Epithelial cell of prostate (primary cell): ENCODE results near the gene MFAP4.

Source experiments
- DNase-seq: peaks from one replicate; pipeline ENCODE4 v3.0.0-alpha.2; 2011; ENCODE audit warnings: low read depth, low spot score
- H3K27ac ChIP-seq: fragments of 450-650 bp; 2 replicates; pipeline ENCODE4 v1.5.1; 2017; ENCODE audit warnings: mild to moderate bottlenecking

The MFAP4 gene

DNA sequence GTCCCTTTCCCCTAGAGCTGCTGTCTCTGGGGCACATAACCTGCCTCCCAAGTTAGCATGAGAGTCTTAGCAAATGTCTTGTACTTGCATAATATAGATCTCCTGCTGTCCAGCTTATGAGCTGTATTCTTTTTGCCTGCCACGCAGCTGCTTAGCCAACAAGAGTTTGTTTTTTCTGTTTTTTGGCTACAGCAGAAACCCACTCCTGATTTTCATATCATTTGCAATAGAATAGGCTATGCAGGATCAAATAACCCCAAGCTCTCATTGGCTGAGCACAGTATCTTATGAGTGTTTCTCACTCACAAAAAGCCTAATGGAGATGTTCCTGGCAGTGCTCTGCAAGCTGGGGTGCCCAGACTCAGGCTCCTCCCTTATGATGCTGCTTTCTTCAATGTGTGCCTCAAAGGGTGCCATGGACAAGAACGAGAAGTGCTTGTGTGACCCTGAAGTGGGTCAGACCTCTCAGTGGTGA is 47.6 kb downstream of the MFAP4 start:
- no peak overlapping the region for H3K27ac ChIP-seq
- no peak for DNase-seq

DNA sequence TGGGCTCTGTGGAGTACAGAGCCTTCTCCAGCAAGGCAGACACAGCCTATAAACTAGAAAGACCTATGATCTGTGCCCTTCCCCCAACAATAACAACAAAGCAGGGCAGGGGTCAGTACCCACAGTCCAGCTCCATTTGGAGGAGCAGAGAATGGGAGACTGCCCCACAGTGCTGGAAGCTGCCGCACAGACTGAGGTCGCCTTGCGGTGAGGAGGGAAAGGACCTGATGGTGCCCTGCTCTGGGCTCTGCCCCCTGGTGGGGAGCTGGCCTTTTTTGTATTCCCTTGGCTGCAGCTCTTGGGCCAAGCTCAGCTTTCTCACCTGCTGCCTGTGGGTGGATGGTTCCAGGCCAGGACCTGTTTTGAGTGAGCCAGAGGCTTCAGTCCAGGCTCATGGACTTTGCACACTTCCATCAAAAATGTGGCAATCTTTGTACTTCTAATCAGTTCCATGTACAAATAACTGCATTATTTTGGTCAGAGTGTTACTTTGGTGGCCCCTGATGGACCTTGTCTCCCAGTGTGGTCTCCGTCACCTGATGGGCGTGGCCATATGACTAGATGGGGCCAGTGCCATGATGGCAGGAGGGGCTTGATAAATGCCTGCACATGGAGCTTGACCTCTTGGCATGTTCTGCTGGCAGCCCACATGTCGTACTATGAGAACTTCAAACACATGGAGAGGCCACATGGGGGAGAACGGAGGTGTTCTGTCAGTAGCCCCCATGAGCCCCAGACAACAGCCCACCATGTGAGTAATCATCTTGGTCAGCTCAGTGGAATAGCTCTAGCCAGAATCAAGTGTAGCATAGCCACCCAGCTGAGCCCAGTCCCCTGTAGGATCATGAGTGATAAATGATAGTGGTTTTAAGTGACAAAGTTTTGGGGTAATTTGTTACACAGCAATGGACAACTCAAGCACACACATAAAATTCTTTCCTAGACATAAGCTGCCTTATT is 48.7 kb downstream of the MFAP4 start:
- H3K27ac ChIP-seq: no peak overlapping the region
- DNase-seq: no peak

DNA sequence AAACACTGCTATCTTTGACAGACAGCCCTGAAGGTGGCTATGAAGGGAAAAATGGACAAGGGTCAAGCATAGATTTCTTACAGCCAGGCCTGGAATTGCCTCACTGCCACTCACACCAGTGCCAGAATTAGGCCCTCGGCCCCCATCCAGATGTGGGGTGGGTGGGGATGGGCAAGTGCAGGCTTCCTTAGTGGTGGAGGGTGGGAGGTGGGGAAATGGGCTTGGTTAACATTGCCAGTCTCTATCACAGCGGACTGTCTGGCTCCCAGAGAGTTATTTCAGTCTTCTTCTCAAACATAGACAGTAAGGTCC is 49.3 kb downstream of the MFAP4 start:
- DNase-seq: no peak
- no peak overlapping the region for H3K27ac ChIP-seq

DNA sequence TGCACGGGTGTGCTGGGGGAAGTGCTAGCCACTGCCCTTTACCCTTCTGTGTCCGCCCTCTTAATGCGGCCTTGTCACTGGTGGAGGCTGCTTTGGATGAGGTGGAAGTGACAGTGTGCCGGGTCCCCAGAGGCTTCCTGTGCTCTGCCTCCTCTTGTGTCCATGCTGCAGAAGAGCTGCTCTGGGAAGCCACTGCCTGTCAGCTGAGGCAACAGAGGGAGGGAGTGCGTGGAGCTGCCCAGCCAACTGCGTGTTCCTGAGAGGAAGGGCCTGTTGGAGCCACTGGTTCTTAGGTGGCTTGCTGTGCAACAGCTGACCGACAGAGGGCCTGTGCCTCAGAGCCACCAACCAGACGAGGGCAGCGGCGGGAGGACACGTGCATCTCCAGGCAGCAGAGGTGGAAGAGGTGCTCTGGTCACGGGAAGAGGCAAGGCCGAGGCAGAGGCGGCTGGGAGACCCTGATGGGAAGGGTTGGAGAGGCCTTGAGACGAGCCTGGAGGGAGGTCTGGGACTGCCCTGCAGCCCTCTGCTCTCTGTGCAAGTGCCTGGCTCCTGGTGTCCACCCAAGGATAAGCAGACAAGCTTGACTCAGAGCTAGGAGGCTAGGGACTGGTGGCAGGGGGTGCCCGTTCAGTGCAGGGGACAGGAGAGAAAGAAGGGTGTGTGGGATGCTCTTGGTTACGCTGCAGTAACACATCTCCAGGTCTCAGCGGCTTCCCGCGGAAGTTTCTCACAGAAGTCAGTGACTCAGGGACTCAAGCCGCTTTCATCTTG is 49.9 kb downstream of the MFAP4 start:
- DNase-seq: no peak
- H3K27ac ChIP-seq: no peak overlapping the region

DNA sequence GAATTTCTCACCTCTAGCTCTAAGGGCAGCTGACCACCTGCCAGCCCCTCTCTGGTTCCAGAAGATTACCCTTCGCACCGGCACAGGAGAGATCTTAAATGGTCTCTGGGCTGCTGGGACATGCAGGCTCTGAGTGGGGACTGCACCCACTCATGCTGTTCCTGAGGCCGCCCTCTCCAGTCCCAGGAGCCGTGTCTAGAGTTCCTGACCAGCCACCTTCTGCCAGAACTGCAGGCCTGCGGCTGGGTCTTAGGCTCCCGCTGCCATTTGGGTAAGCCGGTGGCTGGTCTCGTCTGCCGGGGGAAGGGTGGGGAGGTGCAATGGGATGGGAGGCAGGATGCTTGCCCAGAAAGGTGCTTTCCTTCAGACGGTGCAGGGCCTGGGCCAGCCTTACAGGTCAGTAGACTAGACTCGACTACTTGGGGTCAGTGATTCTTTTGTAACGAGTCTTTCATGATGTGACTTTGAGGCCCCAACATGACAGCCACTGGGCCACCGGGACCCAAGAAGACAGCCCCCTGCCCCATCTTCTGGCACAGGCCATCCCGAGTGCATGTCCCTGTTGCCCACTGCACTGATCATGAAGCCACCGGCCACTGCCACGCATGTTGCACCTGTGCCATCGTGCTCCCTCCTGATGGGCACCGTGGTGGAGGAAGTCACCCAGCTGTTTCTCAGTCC is 50.9 kb downstream of the MFAP4 start:
- H3K27ac ChIP-seq: no peak overlapping the region
- DNase-seq: no peak

DNA sequence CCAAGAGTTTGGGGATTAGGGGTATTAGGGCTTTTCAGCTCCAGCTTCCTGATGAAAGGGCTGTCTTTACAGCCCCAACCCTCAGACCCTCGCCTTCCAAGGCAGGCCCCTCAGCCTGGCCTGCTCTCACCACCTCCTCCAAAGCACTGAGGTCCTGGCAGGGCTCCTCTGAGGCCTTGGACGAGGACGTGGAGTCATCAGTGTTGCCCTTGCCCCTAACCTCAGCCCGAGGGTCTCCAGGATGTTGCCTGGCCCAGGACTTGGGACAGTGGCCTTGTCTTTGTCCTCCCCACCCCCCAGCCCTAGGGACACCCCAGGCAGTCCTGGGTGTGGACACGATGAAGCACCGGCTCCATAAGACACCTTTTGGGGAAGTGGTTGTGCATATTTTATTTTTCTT is 52.7 kb downstream of the MFAP4 start:
- DNase-seq: no peak

DNA sequence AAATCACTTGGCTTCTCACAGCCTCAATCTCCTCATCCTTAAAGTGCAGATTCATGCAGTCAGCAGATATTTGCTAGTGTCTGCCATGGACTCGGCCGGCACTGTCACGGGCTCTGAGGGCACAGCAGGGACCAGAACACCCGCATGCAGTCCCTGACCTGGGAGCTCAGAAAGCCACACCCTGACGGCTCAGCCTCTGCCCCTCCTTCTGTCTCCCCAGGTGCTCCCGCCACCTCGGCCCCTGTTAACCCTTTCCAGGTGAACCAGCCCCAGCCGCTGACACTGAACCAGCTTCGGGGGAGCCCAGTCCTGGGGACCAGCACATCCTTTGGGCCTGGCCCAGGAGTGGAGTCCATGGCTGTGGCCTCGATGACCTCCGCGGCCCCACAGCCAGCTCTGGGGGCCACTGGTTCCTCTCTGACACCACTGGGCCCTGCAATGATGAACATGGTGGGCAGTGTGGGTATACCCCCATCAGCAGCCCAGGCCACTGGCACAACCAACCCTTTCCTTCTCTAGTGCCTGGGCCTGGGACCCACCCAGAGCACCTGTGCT is 53.2 kb downstream of the MFAP4 start:
- no peak for DNase-seq
- no peak overlapping the region for H3K27ac ChIP-seq

More for the DNA sequence above, 52.7 kb downstream of the MFAP4 start:
- no peak overlapping the region for H3K27ac ChIP-seq
